GM21528 (cell line): ENCODE data around the gene SLX9.
"Not testable (repeated sequence)": the region's sequence is repeated elsewhere in the genome, so short reads cannot be mapped to it uniquely, and the experiment has no call there.

Source experiments
- ATAC-seq: cut with Tn5 transposase; IDR thresholded peaks from one replicate; pipeline ENCODE4 v1.9.1; 2021; ENCODE audit warnings: mild to moderate bottlenecking, moderate library complexity; ENCODE audit not compliant: unreplicated experiment, low FRiP score

The SLX9 gene

DNA sequence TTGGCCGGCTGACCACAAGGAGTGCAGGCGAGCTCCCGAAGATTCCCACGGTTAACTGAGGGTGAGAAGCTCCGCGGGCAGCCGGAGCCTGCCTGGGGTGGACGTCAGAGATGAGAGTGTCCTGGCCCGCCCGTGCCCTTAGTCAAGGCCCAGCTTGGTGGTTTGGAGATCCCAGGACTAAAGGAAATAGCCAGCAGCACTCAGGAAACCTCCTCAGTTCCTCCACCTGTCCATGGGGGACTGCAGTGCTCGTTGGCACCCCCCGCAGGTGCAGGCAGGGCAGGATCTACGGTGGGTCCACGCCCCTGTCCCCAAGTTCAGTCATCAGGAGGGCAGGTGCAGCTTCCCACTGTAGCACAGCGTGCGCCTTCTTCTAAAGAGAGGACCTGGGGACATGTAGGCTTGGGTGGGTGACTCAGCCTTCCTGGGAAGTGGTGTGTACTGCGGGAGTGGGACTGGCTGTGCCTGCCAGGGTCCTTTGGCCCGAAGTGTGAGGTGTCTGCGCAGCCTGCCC lies 32.5 kb downstream of the SLX9 start:
- ATAC-seq: no peak

DNA sequence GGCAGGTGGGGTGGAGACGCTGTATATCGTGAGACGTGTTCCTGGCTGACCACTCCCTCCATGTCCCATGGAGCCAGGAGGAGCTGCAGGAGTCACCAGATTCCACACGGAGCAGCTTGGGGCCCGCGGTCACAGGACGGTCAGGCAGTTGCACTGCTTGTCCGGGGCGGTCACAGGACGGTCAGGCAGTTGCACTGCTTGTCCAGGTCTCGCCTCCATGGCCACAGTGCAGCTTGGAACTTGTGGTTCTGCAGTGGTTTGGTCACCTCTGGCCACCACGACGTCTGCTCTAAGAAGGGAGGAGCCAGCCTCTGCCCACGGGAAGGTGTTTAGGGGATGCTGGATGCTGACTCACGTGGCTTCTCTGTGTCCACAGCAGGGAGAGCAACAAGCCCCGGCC lies 33.0 kb downstream of the SLX9 start:
- ATAC-seq: no peak

DNA sequence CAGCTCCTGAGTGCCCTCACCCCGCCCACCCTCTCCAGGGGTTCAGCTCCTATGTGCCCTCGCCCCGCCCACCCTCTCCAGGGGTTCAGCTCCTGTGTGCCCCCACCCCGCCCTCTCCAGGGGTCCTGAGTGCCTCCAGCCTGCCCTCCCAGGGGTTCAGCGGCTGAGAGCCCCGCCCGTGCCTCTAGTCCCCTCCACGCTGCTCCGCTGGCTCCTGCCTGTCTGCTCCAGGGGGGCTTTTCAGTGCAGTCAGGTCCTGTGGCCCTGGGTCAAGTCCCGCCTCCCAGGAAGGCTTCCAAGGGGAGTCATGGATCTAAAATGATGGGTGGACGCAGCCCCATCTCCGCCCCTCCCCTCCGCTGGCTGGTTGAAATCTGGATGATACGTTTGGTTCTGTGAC lies 33.8 kb downstream of the SLX9 start:
- no peak for ATAC-seq

DNA sequence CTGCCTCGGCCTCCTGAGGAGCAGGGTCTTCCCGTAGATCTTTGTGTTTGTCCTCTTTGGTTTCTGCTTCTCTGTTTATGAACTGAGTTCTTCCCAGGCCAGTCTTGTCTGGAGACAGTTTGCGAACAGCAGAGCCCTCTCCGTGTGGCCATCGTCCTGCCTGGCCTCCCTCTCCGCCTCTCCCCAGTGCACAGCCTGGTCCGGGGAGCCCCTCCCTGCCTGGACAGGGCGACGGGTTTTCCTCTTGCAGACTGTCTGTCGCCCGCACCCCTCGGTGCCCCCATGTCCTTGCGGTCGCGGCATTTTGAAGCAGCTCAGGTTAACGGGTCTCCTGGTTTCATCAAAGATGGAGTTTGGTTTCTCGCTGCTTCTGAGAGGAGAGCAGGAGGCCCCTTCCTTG lies 34.8 kb downstream of the SLX9 start:
- ATAC-seq: no peak

DNA sequence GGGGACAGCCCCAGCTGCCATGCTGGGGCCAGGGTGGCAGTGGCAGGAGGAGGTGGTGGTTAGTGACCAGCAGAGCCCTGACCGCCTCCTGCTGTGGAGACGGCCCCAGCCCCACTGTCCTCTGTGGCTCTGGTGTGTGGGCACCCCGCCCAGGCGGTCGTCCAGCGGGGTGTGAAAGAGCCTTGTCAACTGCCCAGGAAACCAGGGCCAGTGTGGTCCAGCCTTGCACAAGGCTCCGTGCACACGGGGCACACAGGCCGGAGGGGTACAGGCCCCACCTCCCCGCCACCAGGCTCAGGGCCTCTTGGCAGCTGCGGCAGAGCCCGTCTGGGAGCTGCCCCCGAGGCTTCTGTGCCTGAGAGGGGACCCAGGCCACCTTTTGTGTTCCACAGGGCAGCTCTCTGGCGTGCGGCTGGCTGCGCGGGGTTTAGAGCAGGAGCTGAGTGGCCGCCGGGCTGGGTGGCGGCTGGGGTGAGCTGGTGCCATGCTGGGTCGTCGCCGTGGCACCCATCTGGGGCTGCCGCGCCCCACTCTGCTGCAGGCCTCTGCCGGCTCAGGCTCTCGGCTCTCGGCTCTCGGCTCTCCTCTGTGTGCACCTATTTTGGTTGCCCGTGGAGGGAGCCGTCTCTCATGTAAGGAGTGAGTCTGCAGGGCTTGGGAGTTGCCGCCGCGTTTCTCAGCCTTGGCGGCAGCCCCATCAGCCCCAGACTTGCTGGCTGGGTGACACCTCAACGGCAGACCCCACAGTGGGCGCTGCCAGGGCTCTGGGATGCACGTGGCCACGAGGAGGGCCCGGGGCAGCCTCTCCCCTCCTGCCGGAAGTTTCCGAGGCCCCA lies 36.1 kb downstream of the SLX9 start:
- ATAC-seq: no peak

DNA sequence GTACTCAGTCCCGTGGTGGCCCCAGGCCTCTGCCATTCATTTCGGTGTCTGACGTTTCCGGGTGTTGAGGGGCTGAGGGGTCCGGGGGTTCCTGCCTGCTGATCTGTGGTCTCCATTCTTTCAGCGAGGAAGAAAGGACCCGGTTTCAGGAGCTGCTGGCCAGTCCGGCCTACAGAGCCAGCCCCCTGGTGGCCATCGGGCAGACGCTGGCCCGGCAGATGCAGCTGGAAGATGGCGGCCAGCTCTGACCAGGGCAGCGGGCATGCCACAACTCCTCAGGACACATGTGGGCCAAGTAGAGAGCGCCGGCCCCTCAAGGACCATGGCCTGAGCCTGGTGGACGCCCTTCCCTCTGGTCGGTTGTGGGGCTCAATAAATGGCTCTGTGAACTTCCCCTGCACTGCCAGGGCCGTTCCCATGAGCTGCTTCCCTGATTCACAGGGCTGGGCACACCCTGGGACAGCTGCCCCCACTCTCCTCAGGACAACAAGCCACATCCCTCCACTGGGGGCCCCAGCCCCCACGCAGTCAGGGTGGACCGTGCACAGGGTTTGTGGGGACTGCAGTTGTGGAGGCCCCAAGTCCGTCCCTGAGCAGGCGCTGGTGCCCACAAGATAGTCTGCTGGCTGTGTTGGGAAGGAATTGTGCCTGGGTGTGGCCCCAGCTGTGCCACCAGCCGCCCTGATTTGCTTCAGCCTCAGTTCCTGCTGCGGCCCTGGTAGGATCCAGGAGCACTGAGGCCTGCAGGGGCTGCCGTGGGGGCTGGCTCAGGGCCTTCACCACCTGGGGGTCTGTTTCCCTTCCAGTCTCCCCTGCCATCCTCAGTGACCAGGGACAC lies 36.9 kb downstream of the SLX9 start:
- not testable (repeated sequence) for ATAC-seq

DNA sequence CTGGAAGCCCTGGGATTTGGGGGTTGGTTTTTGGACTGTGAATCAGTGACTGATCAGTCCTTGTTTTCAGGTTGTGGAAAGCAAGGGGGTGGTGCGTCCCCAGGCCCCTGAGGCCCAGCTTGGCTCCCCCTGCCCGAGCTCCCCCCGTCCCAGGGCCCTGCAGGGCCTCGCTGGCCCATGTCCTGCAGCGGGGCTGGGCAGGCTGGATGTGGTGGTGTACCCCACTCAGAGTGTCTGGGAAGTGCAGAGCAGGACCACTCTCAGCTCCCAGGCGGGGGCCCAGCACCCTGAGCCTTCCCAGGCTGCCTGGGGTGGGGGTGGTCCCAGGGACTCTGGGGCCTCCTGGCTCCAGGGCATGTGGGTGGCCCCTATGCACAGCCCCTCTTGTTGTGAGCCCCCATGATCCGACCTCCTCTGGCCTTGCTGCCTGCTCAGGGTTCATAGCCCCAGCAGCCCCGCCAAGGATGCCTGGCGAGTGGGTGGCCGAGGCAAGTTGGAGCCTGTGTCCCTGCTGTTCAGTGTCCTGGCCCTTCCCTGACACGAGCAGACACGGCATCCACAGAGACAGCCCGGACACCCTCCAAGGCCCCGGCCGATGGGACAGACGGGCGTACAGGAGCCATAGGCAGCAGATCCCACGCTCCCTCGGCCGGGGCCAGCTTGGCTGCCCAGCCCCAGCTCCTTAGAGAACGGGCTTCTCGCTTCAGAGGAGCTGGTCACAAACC lies 37.9 kb downstream of the SLX9 start:
- ATAC-seq: no peak

DNA sequence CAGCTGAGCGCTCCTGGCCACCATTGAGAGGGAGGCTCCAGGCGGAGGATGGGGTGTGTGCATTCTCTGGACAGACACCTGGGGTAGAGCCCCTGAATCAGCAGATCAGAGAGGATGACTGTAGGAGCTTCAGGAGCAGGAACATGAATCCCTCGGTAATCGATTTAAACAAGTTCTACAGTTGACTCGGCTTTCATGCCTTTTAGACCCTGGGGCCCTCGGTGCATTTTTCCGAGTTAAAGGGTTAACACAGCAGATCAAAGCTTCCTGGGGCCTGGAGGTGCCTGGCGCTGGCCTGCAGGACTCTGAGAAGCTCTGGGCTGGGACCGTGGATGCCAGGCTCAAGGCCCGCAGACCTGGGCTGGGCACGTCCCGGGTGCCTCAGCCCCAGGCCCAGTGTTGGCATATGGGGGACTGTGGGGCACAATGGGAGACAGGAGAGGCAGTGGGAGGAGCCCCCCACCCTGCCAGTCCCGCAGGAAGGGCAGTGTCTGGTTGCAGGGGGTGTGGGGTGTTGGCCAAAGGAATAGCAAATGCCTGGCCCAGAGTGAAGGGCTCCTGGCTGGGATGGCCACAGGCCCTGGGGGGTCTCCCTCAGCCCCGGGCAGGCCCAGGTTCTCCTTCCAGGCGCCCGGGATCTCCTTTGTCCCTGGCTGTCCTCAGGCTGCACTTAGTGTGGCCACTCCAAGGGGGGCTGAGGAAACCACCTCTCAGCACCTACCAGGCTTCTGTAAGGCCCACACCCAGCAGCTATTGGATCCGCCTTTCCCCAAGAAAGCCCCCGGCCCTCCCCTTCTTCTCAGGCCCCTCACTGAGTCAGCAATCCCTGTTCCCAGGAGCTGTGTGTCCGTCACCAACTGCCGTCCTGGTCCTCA lies 40.1 kb downstream of the SLX9 start:
- ATAC-seq: no peak

DNA sequence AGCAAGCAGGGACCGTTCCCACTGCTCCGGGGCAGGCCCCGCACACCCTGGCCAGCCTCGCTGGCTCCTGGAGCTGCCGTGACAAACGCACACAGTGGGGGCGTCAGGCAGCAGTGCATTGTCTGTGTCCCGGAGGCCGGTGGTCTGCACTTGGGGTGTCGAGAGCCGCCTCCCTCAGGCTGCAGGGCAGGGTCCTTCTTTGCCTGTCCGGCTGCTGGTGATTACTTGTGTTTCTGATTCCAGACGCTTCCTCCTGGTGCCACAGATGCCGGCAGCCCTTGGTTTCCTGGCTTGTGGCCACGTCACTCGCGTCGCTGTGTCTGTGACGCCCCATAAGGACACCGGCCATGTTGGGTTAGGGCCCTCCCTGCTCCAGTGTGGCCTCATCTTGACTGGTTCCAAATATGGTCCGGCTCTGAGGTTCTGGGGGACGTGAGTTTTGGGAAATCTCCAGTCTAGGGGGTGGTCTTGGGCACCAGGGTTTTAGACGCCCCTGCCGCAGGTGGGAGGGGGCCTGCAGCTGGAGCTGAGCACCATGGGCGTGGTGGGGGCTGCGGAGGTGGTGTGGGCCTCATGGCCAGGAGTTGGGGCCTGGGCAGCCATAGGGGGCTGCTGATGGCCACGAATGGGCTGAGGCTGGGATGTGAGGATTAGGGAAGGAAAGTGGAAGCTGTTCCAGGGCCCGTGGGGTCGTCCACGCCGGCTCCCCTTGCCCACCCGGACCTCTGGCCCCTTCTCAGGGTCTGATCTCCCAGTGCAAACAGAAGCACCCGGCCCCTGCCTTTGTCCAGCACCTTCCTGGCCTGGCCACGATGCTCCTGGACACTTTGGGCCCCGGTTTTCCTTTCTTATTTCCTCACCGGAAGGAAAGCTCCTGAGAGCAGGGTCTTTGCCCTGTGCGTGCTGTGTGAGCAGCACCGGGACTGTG lies 41.0 kb downstream of the SLX9 start:
- ATAC-seq: no peak

DNA sequence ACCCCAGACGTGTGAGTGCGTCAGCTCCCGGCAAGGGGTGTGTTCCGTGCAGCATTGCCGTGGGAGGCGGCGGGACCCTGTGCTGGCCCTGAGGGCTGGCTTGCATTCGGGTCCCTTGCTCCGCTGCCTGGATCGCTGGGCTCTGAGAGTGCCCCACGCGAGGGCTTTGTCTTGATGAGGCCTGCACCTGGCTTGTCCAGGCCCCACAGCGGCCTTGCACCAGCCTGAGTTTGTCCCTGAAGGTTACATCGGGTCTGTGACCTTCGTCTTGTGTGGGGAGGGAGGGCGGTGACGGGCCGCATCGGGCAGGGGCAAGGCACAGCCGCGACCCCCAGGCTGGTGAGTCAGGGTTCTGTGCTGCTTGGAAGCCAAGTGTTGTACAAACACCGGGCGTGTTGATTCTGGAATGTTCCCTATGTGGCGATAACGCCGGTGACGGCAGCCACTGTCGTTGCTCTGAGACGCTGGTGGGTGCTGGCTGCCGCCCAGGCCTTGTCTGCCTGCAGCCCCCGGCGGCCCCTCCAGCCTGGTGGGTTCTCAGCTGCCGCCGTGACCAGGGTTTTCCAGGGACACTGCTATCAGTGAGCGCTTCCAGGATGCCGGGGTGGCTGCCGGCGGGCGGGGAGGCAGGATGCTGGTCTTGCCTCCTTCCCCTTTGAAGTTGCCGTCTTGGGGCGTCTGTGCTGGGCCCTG lies 42.9 kb downstream of the SLX9 start:
- no peak for ATAC-seq

DNA sequence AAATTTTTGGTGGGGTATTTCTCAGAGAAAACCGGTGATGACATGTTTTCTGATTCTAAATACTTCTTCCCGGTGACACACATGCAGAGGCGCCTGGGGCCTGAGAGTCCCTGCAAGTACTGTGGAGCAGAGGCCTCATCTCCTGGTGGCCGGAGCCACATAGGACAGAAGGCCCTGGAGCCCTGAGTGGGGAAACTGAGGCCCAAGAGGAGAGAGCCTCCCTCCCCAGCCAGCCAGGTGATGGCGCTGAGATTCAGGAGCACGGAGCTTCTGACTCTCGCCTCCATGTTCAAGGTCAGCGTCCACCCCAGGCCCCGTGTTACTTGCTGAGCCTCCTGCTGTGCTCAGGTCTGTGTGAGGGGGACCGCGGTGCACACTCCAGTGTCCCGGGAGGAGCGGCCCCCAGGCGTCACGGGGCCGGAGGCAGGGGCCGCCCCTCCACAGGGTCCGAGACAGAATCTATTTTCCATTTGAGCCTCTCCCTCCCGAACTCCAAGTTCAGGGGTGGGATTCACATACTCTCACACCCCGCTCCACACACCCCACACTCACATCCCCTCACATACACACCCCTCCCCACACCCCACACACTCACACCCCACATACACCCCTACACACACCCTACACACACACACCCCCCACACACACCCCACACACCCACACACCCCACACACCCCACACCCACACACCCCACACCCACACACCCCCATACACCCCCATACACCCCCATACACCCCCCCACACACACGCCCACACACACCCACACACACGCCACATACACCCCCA lies 43.8 kb downstream of the SLX9 start:
- no peak for ATAC-seq

DNA sequence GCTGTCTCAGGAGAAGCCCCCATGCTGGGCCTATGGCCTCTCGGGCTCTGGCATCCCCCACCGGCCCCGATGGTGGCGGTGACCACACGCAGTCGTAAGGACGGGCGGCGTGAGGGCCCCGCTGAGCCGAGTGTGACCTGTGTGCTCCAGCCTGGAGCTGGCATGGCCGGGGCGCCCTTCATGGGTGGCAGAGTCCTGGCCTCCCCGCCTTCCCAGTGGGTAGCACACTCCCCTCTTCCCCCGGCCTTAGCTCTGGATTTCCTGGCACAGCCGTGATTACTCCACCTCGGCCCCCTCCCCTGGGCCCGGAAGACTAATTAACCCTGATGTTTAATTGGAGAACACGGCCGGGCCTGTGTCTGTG lies 44.6 kb downstream of the SLX9 start:
- no peak for ATAC-seq

DNA sequence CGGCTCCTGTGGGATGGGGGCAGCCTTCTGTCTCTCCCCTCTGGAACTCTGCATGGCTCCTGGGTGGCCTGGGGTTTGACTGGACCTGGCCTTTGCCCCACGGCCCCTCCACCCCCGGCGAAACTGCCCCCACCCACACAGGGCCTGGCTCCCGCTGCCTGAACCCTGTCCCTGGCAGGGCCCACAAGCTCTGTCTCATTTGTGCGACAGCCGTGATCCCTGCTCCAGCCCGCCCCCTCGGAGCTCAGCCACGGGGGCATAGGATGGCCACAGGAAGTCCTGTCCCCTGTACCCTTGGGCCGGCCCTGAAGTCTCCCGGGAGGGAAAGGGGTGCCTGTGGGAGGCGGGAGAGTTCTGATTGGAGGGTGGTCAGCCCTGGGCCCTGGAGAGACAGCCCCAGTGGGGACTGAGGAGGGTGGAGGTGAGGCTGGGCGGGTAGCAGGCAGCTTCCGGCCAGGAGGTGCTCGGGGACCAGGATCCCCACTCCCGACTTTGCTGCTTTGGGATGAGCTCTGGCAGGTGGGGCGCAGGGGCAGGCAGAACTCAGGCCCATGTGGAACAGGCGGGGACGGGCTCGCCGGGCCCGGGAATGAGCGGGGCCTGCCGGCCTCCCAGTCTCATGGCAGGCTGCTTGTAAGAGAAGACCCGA lies 45.1 kb downstream of the SLX9 start:
- ATAC-seq: no peak

DNA sequence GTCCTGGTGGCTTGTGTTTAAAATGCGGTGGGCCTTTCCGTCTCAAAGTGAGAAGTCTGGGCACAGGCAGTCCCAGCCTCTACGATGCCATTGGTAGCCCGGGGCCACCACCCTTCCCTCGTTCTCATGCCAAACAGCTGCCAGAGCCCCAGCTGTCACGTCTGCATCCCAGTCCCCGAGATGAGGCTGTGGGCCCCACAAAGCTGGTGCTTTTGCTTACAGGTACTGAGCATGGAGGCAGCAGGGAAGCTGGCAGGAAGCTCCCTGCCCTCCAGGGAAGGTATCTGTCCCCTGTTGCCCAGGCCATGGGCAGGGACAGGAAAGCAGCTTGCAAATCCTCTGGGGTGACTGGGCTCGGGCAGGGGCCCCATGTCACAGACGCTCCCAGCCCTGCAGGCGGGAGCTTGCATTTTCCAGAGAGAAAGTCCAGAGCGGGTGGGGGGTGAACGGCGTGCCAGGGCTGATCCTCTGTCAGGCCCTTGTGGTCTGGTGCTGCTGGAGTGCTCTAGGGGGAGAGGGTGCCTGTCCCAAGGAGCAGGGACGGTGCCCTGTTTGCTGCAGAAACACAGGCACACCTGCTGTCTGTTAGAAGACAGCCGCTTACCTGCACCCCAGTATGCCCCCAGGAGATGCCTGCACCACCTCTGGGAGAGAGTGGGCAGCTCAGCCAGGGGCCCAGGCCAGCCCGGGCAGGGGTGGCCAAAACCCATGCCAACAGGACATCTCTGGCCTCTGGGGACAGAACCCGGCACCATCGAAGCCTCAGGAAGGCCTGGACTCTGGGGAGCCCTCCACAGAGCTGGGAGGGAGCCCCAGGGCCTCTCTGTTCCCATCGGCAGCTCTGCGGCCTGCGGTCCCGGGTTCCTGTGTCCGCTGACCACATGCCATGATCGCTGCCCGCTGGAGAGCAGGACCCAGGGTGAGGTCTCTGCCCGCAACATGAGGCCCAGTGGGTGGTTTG lies 45.9 kb downstream of the SLX9 start:
- no peak for ATAC-seq

DNA sequence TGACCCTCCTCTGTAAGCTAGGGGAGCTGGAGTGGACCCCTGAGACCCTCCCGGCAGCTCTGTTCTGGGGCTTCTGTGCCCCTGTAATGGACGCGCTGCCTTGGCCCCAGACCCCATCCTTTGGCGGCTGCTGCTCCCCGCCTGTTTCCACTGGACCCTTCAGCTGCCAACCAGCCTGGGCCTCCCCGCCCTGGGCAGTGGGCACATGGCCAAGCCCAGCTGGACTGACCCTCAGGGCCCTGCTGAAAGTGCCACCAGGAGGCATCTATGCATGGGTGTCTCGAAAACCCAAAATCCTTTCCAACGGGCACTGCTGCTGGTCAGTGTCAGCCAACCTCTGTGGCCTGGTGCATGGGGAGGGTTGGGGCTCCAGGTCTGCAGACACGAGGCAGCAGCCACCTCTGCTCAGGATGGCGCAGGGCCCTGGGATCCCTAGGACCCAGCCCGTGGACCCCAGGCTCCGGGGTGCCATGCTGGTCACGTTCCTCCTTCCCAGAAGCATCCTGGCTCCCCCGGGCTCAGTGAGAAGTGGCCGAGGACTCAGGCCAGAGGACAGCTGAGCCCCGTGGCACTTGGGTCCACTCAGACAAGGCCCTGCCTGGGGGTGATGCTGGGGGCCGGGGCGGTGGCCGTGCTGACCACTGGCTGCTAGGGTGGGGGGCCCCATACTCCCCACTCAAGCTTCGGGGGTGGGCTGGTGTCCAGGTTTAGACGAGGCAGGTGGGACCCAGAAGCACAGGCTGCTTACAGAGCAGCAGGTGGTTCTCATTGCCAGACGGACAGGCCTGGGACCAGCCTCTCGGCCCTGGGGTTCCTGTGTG lies 46.9 kb downstream of the SLX9 start:
- ATAC-seq: no peak
